GM18511 (cell line): ENCODE measurements around the gene SRP14.
"Not testable (repeated sequence)": the region's sequence is repeated elsewhere in the genome, so short reads cannot be mapped to it uniquely, and the experiment has no call there.

Source experiments
- ATAC-seq: cut with Tn5 transposase; IDR thresholded peaks from one replicate; pipeline ENCODE4 v1.9.1; 2021; ENCODE audit warnings: mild to moderate bottlenecking, moderate library complexity; ENCODE audit not compliant: unreplicated experiment

Gene SRP14

GRCh38 chr15:40031300-40031699 lies 7.7 kb downstream of the SRP14 start:
- ATAC-seq: no peak

DNA sequence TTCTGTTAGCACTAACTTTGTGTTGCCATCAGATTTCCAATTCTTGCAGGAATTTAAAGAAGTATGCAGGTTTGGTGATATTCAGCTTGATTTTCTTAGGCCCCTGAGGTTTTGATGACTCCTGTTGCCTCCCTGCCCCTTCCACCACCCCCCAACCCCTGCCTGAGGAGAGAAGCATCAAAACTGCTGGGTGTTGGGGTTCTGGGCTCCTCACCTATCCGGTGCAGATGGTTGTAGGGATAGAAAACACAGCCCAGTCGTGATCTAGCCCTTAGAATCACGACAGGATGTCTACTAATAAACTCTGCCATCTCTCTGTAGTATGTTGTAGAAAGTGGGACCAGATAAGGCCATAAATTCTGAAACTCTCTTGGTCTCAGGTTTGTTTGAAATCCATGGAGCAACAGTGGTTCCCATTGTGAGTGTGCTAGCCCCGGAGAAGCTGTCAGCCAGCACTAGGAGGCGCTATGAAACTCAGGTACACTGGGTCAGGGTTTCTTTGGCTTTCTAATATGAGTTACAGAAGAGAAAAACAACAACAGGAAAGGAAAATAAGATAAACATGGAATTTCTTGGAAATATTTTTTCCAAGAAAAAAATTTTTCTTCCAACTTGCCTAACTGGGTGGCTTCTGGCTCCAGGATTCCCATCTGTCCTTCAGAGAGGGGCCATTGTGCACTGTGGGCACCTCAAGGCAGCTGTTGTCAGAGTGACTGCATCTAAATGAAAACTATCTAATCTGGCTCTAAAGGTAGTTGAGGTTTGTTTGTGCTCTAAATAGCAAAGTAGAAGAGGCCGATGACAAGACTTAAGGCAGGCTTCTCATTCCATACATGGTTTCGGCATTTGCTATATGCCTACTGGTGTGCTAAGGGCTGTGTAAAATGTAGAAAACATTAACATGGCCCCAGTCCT lies 8.7 kb downstream of the SRP14 start:
- ATAC-seq: no peak

DNA sequence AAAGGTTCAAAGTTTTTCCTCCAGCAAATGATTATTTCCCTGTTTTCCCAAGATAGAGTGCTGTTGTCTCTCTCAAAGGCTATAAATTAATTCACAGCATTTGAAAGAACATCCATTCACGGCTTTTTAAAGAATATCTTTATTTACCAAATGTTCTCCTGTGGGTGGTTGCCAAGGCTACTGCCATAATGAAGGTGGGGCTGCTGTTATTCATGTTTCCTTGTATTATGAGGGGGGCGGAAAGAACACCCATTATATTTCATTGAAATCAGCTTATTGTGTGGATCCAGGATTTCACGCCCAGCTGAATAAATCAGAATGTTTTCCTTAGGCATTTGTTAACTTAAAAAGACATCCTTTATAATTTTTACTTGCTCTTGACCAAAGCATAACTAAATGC lies 10.1 kb downstream of the SRP14 start:
- no peak for ATAC-seq

DNA sequence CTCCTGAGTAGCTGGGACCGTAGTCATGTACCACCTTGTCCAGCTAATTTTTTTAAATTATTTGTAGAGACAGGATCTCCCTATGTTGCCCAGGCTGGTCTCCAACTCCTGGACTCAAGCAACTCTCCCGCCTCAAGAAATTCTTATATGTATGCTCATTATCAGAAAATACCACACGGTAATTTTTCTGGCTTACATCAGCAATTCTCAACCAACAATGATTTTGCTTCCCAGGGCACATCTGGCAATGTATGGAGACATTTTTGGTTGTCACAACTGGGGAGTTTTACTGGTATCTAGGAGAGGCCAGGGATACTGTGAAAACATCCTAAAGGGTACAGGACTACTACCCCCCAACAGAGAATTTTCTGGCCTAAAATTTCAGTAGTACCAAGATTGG lies 10.8 kb downstream of the SRP14 start:
- ATAC-seq: no peak

- no peak for ATAC-seq
Measured at GRCh38 chr15:40016224-40016865, 22.6 kb downstream of the SRP14 start.

DNA sequence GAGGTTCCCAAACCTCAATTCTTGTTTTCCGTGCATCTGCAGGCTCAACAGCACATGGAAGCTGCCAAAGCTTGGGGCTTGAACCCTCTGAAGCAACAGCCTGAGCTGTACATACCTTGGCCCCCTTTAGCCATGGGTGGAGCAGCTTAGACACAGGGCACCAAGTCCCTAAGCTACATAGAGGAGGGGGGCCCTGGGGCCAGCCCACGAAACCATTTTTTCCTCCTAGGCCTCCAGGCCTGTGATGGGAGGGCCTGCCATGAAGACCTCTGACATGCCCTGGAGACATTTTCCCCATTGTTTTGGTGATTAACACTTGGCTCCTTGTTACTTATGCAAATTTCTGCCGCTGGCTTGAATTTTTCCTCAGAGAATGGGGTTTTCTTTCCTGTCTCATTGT lies 24.6 kb downstream of the SRP14 start:
- no peak for ATAC-seq

DNA sequence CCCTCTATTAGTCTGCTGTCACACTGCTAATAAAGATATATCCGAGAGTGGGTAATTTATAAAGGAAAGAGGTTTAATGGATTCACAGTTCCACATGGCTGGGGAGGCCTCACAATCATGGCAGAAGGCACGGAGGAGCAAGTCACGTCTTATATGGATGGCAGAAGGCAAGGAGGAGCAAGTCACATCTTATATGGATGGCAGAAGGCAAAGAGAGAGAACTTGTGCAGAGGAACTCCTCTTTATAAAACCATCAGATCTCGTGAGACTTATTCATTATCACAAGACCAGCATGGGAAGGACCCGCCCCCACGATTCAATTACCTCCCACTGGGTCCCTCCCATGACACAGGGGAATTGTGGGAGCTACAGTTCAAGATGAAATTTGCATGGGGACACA lies 25.6 kb downstream of the SRP14 start:
- ATAC-seq: not testable (repeated sequence)

DNA sequence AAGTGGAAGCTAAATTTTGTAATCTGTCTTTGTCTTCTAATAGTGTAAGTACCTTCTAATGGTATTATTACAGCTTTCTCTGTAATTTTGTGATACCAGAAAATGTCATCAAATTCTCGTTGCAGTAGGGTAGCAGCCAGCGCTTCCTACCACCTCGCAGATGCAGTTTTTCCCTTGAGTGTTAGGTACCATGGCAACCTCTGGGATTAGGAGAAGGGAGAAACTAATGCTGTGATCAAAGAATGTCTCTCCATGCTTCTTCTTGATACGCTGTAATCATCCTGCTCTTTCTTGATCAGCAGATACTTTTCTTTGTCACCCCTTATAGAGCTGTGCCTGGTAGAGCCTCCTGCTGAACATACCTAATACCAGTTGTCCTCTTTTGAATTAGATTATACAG lies 27.7 kb downstream of the SRP14 start:
- no peak for ATAC-seq

DNA sequence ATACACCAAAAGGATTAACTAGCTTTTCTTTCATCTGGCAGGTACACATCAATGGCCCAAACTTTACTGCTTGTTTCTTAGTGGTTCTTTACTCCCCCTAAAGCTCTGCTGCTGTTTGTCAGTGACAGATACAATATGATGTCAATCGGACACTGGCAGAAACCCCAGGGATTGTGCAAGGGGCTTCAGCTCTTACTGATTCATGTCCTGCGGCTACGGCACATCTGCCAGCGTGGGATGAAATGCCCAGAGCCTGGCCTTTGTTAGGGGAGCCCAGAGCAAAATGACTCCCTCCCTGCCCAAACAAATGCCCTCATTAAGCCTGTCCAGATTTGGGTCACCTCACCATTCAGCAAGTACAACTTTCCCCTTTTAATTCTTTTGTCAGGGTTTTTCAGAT lies 28.3 kb downstream of the SRP14 start:
- ATAC-seq: no peak

- no peak for ATAC-seq
Measured at GRCh38 chr15:40008061-40008765, 30.8 kb downstream of the SRP14 start.

- ATAC-seq: no peak
Measured at GRCh38 chr15:40006646-40007045, 32.3 kb downstream of the SRP14 start.

DNA sequence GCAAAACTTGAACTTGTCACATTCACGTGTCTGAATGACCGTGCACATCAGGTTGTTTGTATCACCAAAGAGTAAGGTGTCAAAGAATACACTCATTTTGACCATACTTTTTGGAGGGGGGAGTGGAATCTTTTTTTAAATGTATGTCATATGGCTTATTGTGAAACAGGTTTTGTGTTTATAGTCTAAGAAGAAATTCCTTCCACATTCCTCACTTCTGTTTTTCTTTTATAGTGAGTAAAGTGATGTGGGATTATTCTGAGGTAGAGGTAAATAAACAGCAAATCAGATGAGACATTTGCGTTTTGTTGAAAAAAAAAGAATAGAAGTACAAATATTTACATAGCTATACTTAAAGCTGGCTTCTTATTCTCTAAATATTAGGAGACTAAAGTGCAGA lies 33.0 kb downstream of the SRP14 start:
- no peak for ATAC-seq

- no peak for ATAC-seq
Measured at GRCh38 chr15:40003116-40003916, 35.7 kb downstream of the SRP14 start.

- ATAC-seq: no peak
Measured at GRCh38 chr15:40002295-40002694, 36.7 kb downstream of the SRP14 start.

GRCh38 chr15:39999538-40000200 lies 39.3 kb downstream of the SRP14 start:
- no peak for ATAC-seq

DNA sequence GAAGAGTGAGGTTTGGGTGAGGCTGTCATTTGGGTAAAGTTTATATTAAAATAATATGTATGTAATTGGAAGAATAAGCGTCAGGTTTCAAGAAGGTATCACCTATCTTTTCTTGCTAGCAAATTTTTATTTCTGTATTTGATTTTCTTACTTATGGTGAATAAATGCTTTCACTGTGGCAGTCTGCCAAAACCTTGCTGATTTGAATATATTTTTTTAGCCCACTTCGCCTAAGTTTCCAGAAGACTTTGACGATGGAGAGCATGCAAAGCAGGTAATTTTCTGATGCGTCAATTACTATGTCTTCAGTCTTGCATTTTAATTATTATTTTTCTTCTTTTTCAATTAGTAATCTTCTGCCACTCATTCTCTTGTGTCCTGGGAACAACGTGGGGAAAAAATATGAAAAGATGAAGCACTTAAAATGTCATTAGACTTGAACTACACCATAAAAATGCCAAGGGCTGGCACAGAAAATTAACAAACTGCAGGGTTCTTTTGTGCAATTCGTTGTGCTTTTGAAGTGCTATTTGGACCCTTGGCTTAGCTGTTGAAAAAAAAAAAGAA lies 40.4 kb downstream of the SRP14 start:
- no peak for ATAC-seq

DNA sequence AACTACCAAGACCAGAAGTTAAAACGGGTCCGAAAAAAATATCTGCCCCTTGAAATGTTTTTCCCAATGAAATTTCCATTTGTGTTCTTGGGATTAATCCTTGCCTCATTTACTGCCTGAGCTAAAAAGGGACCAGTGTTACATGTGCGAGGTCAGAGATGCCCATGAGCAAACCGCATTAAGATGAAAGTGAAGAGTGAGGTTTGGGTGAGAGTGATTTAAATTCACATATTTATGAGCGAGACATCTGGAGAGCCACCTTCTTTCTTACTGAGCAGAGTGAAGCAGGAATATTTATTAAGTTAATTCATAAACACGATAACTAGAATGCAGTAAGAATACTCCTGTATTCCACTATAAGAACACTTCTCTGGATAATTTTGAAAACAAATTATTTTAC lies 41.3 kb downstream of the SRP14 start:
- no peak for ATAC-seq

- ATAC-seq: no peak
Measured at GRCh38 chr15:39997031-39997430, 42.0 kb downstream of the SRP14 start.

- not testable (repeated sequence) for ATAC-seq
Measured at GRCh38 chr15:39996228-39996627, 42.8 kb downstream of the SRP14 start.

- ATAC-seq: not testable (repeated sequence)
Measured at GRCh38 chr15:39992953-39993352, 46.0 kb downstream of the SRP14 start.
